ENCODE data around the gene OR56A3.

GRCh38 chr11:5899534-5899933 lies 42.5 kb upstream of the OR56A3 start:
- TF ChIP-seq POLR2AphosphoS5 (IDR thresholded peaks at IDR 0.05; ENCODE audit: low read depth, low read length): no peak
- no peak for TF ChIP-seq POLR2A (IDR thresholded peaks at IDR 0.05; ENCODE audit: low read depth, low read length)
